Measurements from ENCODE around the gene MAD2L2. TPM values are rescaled to one million over a fixed set of nuclear protein-coding genes. Genes with fewer than 3 reads are reported as not detected.

Gene MAD2L2
- polyA plus RNA-seq, 3 donors = 31.2 to 44.5 (median 43.7) TPM

- 0 to 1% (median 1%) methylated on average over 42 to 76 of the region's 78 CpGs for WGBS, 3 donors
- no peak within 1 kb of the TSS for H3K27ac ChIP-seq (ENCODE audit: low read depth, low read length)
Observed at GRCh38 chr1:11691302-11691914, 10.5 kb upstream of the MAD2L2 start, which contains the start of gene DRAXIN. DRAXIN (plus strand) TSS chr1:11691710; CDS start chr1:11706259, 14,549 bp downstream.

- WGBS, 3 donors = 3 to 5% (median 4%) methylated on average over 57 to 64 of the region's 64 CpGs
- H3K27ac ChIP-seq (ENCODE audit: low read depth, low read length) = no peak overlapping the region
Observed at GRCh38 chr1:11690397-11691301, 9.7 kb upstream of the MAD2L2 start.

GRCh38 chr1:11688506-11688905, 7.6 kb upstream of the MAD2L2 start:
- no peak overlapping the region for H3K27ac ChIP-seq (ENCODE audit: low read depth, low read length)
- 93 to 96% (median 94%) methylated on average over 4 of the region's 4 CpGs for WGBS, 3 donors

GRCh38 chr1:11685210-11685752, 4.3 kb upstream of the MAD2L2 start:
- 87 to 95% (median 94%) methylated on average over 7 of the region's 7 CpGs for WGBS, 3 donors

GRCh38 chr1:11684070-11684469, 3.1 kb upstream of the MAD2L2 start:
- 61% methylated on average over 7 of the region's 7 CpGs for WGBS, 3 donors
- H3K27ac ChIP-seq (ENCODE audit: low read depth, low read length) = no peak overlapping the region

More at GRCh38 chr1:11685210-11685752, 4.3 kb upstream of the MAD2L2 start:
- no peak overlapping the region for H3K27ac ChIP-seq (ENCODE audit: low read depth, low read length)

GRCh38 chr1:11682799-11683198, 1.9 kb upstream of the MAD2L2 start:
- WGBS, 3 donors = 46 to 62% (median 48%) methylated on average over 1 of the region's 1 CpG
- H3K27ac ChIP-seq (ENCODE audit: low read depth, low read length) = no peak overlapping the region

- no peak overlapping the region for H3K27ac ChIP-seq (ENCODE audit: low read depth, low read length)
- 35 to 55% (median 42%) methylated on average over 7 of the region's 7 CpGs for WGBS, 3 donors
Observed at GRCh38 chr1:11682287-11682771, 1.4 kb upstream of the MAD2L2 start.

GRCh38 chr1:11680270-11681070, 478 bp downstream of the MAD2L2 start:
- 9 to 14% (median 12%) methylated on average over 56 to 65 of the region's 65 CpGs for WGBS, 3 donors
- peak overlapping the region; percentile 49 for H3K27ac ChIP-seq (ENCODE audit: low read depth, low read length)

GRCh38 chr1:11678442-11678841, 2.5 kb downstream of the MAD2L2 start:
- H3K27ac ChIP-seq (ENCODE audit: low read depth, low read length) = no peak overlapping the region
- WGBS, 3 donors = 93 to 100% (median 95%) methylated on average over 2 of the region's 2 CpGs

GRCh38 chr1:11676386-11677103, 4.4 kb downstream of the MAD2L2 start:
- no peak overlapping the region for H3K27ac ChIP-seq (ENCODE audit: low read depth, low read length)
- 81 to 86% (median 83%) methylated on average over 10 of the region's 10 CpGs for WGBS, 3 donors

GRCh38 chr1:11675325-11675724, 5.6 kb downstream of the MAD2L2 start:
- 94 to 97% (median 97%) methylated on average over 10 of the region's 10 CpGs for WGBS, 3 donors
- no peak overlapping the region for H3K27ac ChIP-seq (ENCODE audit: low read depth, low read length)

GRCh38 chr1:11674488-11674887, 6.5 kb downstream of the MAD2L2 start:
- no peak overlapping the region for H3K27ac ChIP-seq (ENCODE audit: low read depth, low read length)
- 95 to 97% (median 97%) methylated on average over 14 of the region's 14 CpGs for WGBS, 3 donors

- 92 to 96% (median 95%) methylated on average over 13 to 14 of the region's 14 CpGs for WGBS, 3 donors
- no peak overlapping the region for H3K27ac ChIP-seq (ENCODE audit: low read depth, low read length)
Observed at GRCh38 chr1:11673089-11673769, 7.7 kb downstream of the MAD2L2 start.

GRCh38 chr1:11671544-11672286, 9.2 kb downstream of the MAD2L2 start:
- 78 to 93% (median 92%) methylated on average over 14 of the region's 14 CpGs for WGBS, 3 donors
- H3K27ac ChIP-seq (ENCODE audit: low read depth, low read length) = no peak overlapping the region

GRCh38 chr1:11671205-11671543, 9.8 kb downstream of the MAD2L2 start:
- 75 to 88% (median 83%) methylated on average over 6 of the region's 6 CpGs for WGBS, 3 donors
- H3K27ac ChIP-seq (ENCODE audit: low read depth, low read length) = no peak overlapping the region

- no peak overlapping the region for H3K27ac ChIP-seq (ENCODE audit: low read depth, low read length)
Observed at GRCh38 chr1:11670747-11671146, 10.2 kb downstream of the MAD2L2 start.

GRCh38 chr1:11668516-11668915, 12.4 kb downstream of the MAD2L2 start:
- 86 to 90% (median 88%) methylated on average over 14 of the region's 14 CpGs for WGBS, 3 donors
- H3K27ac ChIP-seq (ENCODE audit: low read depth, low read length) = no peak overlapping the region

More at GRCh38 chr1:11670747-11671146, 10.2 kb downstream of the MAD2L2 start:
- 68 to 80% (median 74%) methylated on average over 6 of the region's 6 CpGs for WGBS, 3 donors
